K562 (cell line): ENCODE measurements around the gene RFX7. TPM values are rescaled to one million over a fixed set of nuclear protein-coding genes. Genes with fewer than 3 reads are reported as not detected.

Experiments used
- CREM ChIP-seq: IDR thresholded peaks from 2 replicates; pipeline ENCODE4 v1.6.1; 2014; ENCODE audit warnings: antibody characterized with exemption, low read depth
- CTBP1 ChIP-seq: fragments of 450-650 bp; IDR thresholded peaks from 2 replicates; pipeline ENCODE4 v1.6.1; 2016; ENCODE audit warnings: borderline replicate concordance
- DPF2 ChIP-seq: fragments of 450-650 bp; IDR thresholded peaks from 2 replicates; pipeline ENCODE4 v1.6.1; 2016
- ESRRA ChIP-seq: fragments of 450-650 bp; IDR thresholded peaks from 2 replicates; pipeline ENCODE4 v1.6.1; 2014; ENCODE audit warnings: low read depth, mild to moderate bottlenecking, moderate library complexity, borderline replicate concordance
- GATA2 ChIP-seq: sonication (generic); formaldehyde crosslinking; IDR thresholded peaks from 2 replicates; pipeline ENCODE4 v1.4.0; 2020; ENCODE audit warnings: mild to moderate bottlenecking, missing genetic modification reagents
- GATAD2B ChIP-seq: fragments of 450-650 bp; IDR thresholded peaks from 2 replicates; pipeline ENCODE4 v1.6.1; 2017; ENCODE audit warnings: mild to moderate bottlenecking, borderline replicate concordance
- HDAC3 ChIP-seq: fragments of 450-650 bp; IDR thresholded peaks from 2 replicates; pipeline ENCODE4 v1.6.1; 2018; ENCODE audit warnings: borderline replicate concordance, mild to moderate bottlenecking, moderate library complexity; ENCODE audit not compliant: partially characterized antibody
- JUND ChIP-seq, 2 experiments: IDR thresholded peaks; 2 replicates in 1 of 2; 3 replicates in 1 of 2; pipeline ENCODE4 v1.6.1; 2011; ENCODE audit warnings: borderline replicate concordance in 2 of 2, low read depth in 2 of 2, low read length in 2 of 2, improper control_type of control experiment in 1 of 2, missing biosample characterization in 1 of 2, missing genetic modification characterization in 1 of 2, missing genetic modification reagents in 1 of 2
- MAFF ChIP-seq: IDR thresholded peaks from 2 replicates; pipeline ENCODE4 v1.6.1; 2012; ENCODE audit warnings: low read length, improper control_type of control experiment
- MAFG ChIP-seq: fragments of 450-650 bp; conservative IDR thresholded peaks from 2 replicates; pipeline ENCODE4 v1.6.1; 2016; ENCODE audit warnings: missing genetic modification characterization, missing compliant biosample characterization
- MECOM ChIP-seq: fragments of 250-450 bp; sonication (Bioruptor Pico); IDR thresholded peaks from 2 replicates; pipeline ENCODE4 v1.8.0; 2022; ENCODE audit warnings: inconsistent platforms
- NCOA1 ChIP-seq: fragments of 450-650 bp; IDR thresholded peaks from 2 replicates; pipeline ENCODE4 v1.6.1; 2016; ENCODE audit warnings: low read depth
- PHF21A ChIP-seq: fragments of 450-650 bp; IDR thresholded peaks from 2 replicates; pipeline ENCODE4 v1.6.1; 2017; ENCODE audit warnings: low read depth, borderline replicate concordance
- SMAD4 ChIP-seq: fragments of 250-450 bp; sonication (Bioruptor Pico); conservative IDR thresholded peaks from 2 replicates; pipeline ENCODE4 v1.8.0; 2021; ENCODE audit warnings: inconsistent platforms, mild to moderate bottlenecking, moderate library complexity
- TEAD4 ChIP-seq, 2 experiments: sonication (generic) in 1 of 2; formaldehyde crosslinking in 1 of 2; IDR thresholded peaks; 2 replicates each; pipeline versions ENCODE4 v1.6.1 to v1.8.0; 2012 to 2022; ENCODE audit warnings: borderline replicate concordance in 1 of 2, inconsistent platforms in 1 of 2, low read length in 1 of 2, mild to moderate bottlenecking in 1 of 2, missing genetic modification reagents in 1 of 2
- ZBTB2 ChIP-seq: fragments of 450-650 bp; IDR thresholded peaks from 2 replicates; pipeline ENCODE4 v1.6.1; 2016; ENCODE audit warnings: antibody characterized with exemption
- ZEB2 ChIP-seq: fragments of 450-650 bp; IDR thresholded peaks from 2 replicates; pipeline ENCODE4 v1.6.1; 2016
- ZFX ChIP-seq: sonication (generic); formaldehyde crosslinking; IDR thresholded peaks from 2 replicates; pipeline ENCODE4 v1.8.0; 2022; ENCODE audit warnings: mild to moderate bottlenecking, missing genetic modification reagents, moderate library complexity
- ZNF174 ChIP-seq: fragments of 250-450 bp; sonication (Bioruptor Pico); IDR thresholded peaks from 2 replicates; pipeline ENCODE4 v1.4.0; 2020; ENCODE audit warnings: mild to moderate bottlenecking
- ZNF589 ChIP-seq: fragments of 200-800 bp; sonication (Bioruptor generic); IDR thresholded peaks from 2 replicates; pipeline ENCODE4 v1.6.1; 2016; ENCODE audit warnings: low read depth, missing genetic modification characterization, missing compliant biosample characterization
- ZSCAN29 ChIP-seq: fragments of 450-650 bp; IDR thresholded peaks from 2 replicates; pipeline ENCODE4 v1.6.1; 2017
- ZSCAN32 ChIP-seq: fragments of 450-650 bp; formaldehyde crosslinking; IDR thresholded peaks from 2 replicates; pipeline ENCODE4 v1.4.0; 2020; ENCODE audit warnings: mild to moderate bottlenecking, moderate library complexity
- polyA plus RNA-seq, 8 experiments: library from polyadenylated mRNA; depleted of rRNA in 4 of 8; stranded (reverse) in 5 of 8; unstranded in 3 of 8; fragments of >200 nt; fragmentation: Nextera tagmentation in 2 of 8; fragmentation: Illumina TruSeq in 1 of 8; extraction: Ambion mirVana in 2 of 8; extraction: Trizol in 1 of 8; gene quantifications; 2 replicates each; pipeline versions ENCODE4 v1.2.1 to v1.2.3, GENCODE V29; 2011 to 2014; ENCODE audit warnings: inconsistent platforms in 1 of 8, missing spikeins in 1 of 8
- total RNA-seq, 7 experiments: library from RNA; depleted of rRNA in 6 of 7; stranded (reverse); fragments of >200 nt in 6 of 7; fragmentation: Illumina TruSeq in 2 of 7; extraction: Trizol in 2 of 7; gene quantifications; 2 replicates each; pipeline versions ENCODE4 v1.2.1 to v1.2.3, GENCODE V29; 2011 to 2021; ENCODE audit warnings: low replicate concordance in 1 of 7
- TF ChIP-seq, protein P1 (sequence below), 3 experiments: fragments of 200-800 bp in 1 of 3; fragments of 250-450 bp in 1 of 3; fragments of 450-650 bp in 1 of 3; sonication (Bioruptor Pico) in 1 of 3; sonication (Bioruptor generic) in 1 of 3; formaldehyde crosslinking in 1 of 3; IDR thresholded peaks; 2 replicates each; pipeline versions ENCODE4 v1.6.1 to v1.8.0; 2016 to 2022; ENCODE audit warnings: mild to moderate bottlenecking in 2 of 3, missing genetic modification characterization in 2 of 3, missing compliant biosample characterization in 1 of 3, moderate library complexity in 1 of 3

RFX7 gene
- total and polyA plus RNA-seq, 9 of the 15 experiments (the other 6 are each of a cell fraction or from before 2014, with no cell fraction given) = 2.4 to 17.9 (median 6.3) TPM

- TF ChIP-seq ZNF174 (CRISPR knock-in tag) (no peak), DPF2 (peak; percentile 98), ZFX (CRISPR knock-in tag) (peak; percentile 65), NCOA1 (peak; percentile 69; the same call in 1 of the 2 replicates), ESRRA (peak; percentile 54; the same call in 1 of the 2 replicates), TEAD4 (IDR thresholded peaks at IDR 0.05; ENCODE audit: low read length) (peak; percentile 66), TEAD4 (CRISPR knock-in tag; IDR thresholded peaks at IDR 0.05; ENCODE audit: borderline replicate concordance) (no peak), PHF21A (peak; percentile 37; the same call in 1 of the 2 replicates), JUND (IDR thresholded peaks at IDR 0.05; ENCODE audit: borderline replicate concordance, low read depth, low read length) (0 out of 2 replicates have a peak, but pooled peaks have one; percentile 42), JUND (tag; IDR thresholded peaks at IDR 0.05; ENCODE audit: borderline replicate concordance, low read depth, low read length) (peak; percentile 54; the same call in 2 of the 3 replicates), HDAC3 (peak; percentile 32), ZSCAN32 (no peak), GATAD2B (peak; percentile 65; the same call in 1 of the 2 replicates), ZEB2 (peak; percentile 91), ZSCAN29 (no peak), CREM (0 out of 2 replicates have a peak, but pooled peaks have one; percentile 5), ZNF589 (CRISPR knock-in tag) (peak; percentile 50; the same call in 1 of the 2 replicates), CTBP1 (peak; percentile 96), ZBTB2 (peak; percentile 63; the same call in 1 of the 2 replicates), MECOM (CRISPR knock-in tag) (peak; percentile 99), MAFF (peak; percentile 80; the same call in 1 of the 2 replicates), MAFG (tag) (peak; percentile 97), SMAD4 (CRISPR knock-in tag) (peak; percentile 64; the same call in 1 of the 2 replicates), GATA2 (peak; percentile 29; the same call in 1 of the 2 replicates)
- TF ChIP-seq, protein P1, sequence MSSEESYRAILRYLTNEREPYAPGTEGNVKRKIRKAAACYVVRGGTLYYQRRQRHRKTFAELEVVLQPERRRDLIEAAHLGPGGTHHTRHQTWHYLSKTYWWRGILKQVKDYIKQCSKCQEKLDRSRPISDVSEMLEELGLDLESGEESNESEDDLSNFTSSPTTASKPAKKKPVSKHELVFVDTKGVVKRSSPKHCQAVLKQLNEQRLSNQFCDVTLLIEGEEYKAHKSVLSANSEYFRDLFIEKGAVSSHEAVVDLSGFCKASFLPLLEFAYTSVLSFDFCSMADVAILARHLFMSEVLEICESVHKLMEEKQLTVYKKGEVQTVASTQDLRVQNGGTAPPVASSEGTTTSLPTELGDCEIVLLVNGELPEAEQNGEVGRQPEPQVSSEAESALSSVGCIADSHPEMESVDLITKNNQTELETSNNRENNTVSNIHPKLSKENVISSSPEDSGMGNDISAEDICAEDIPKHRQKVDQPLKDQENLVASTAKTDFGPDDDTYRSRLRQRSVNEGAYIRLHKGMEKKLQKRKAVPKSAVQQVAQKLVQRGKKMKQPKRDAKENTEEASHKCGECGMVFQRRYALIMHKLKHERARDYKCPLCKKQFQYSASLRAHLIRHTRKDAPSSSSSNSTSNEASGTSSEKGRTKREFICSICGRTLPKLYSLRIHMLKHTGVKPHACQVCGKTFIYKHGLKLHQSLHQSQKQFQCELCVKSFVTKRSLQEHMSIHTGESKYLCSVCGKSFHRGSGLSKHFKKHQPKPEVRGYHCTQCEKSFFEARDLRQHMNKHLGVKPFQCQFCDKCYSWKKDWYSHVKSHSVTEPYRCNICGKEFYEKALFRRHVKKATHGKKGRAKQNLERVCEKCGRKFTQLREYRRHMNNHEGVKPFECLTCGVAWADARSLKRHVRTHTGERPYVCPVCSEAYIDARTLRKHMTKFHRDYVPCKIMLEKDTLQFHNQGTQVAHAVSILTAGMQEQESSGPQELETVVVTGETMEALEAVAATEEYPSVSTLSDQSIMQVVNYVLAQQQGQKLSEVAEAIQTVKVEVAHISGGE (CRISPR knock-in tag; IDR thresholded peaks at IDR 0.05) = peak in 1 of 3 experiments; percentile 60; a peak in 1 of 6 replicates
These were observed 7.8 kb upstream of the RFX7 start (continued) for GRCh38 chr15:56251315-56252095.
